Measurements from ENCODE around the gene GPR137. TPM values are rescaled to one million over a fixed set of nuclear protein-coding genes. Genes with fewer than 3 reads are reported as not detected.
"Not testable (repeated sequence)": the region's sequence is repeated elsewhere in the genome, so short reads cannot be mapped to it uniquely, and the experiment has no call there.

The GPR137 gene
- polyA plus RNA-seq, 1 donor from 2014 or later: 34.1 TPM

- H4K20me1 ChIP-seq (ENCODE audit: insufficient read depth): no peaks in the 10 kb centered on the region
- H2AFZ ChIP-seq (ENCODE audit: low read depth, low read length): no peak overlapping the region
- no peaks in the 10 kb centered on the region for H3K9me3 ChIP-seq (ENCODE audit: low read length)
- no peaks in the 10 kb centered on the region for H3K27me3 ChIP-seq (ENCODE audit: insufficient read depth, low read depth, low read length)
- H3K9ac ChIP-seq (ENCODE audit: low read length): no peak overlapping the region
- H3K27ac ChIP-seq (ENCODE audit: low read length): no peak overlapping the region
- no peak overlapping the region for H3K4me3 ChIP-seq (ENCODE audit: low read length)
- no peaks in the 10 kb centered on the region for H3F3A ChIP-seq (ENCODE audit: insufficient read depth, low read length, poor library complexity, severe bottlenecking)
- no peaks in the 10 kb centered on the region for H3K36me3 ChIP-seq (ENCODE audit: insufficient read depth, low read length)
- TF ChIP-seq RAD21 (conservative IDR thresholded peaks at IDR 0.05) (no peak), SMC3 (conservative IDR thresholded peaks at IDR 0.05; ENCODE audit: poor library complexity) (no peak)
- H3K9me2 ChIP-seq (ENCODE audit: insufficient read depth, low read length): no peaks in the 10 kb centered on the region
- peaks cover 13% of the 10 kb centered on the region for H3K79me2 ChIP-seq (replicated peaks; ENCODE audit: insufficient read depth, low read length)
- H3K4me2 ChIP-seq (ENCODE audit: low read length): no peak overlapping the region
These were observed 37.2 kb downstream of the GPR137 start for GRCh38 chr11:64322925-64323260.

DNA sequence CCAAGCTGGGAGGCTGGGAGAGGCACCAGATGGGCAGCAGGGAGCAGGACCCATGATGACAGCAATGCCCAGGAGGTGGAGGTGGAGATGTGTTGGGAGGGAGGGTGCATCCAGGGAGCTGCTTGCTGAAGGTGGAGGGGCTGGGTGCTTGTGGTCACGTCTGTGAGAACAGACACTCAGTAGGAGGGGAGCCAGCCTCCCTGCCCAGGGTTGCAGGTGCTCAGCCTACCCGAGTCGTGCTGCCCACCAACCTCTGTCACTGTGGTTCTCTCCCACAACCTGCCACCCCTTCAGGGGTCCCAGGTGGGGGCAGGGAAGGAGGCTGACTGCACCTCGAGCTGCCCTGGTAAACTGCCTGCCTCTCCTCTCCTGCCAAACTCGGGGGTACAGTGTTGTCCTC is 37.7 kb downstream of the GPR137 start:
- Histone ChIP-seq H3K9me2 (ENCODE audit: insufficient read depth, low read length) (no peaks in the 10 kb centered on the region), H3K27ac (ENCODE audit: low read length) (no peak overlapping the region), H3K36me3 (ENCODE audit: insufficient read depth, low read length) (no peaks in the 10 kb centered on the region), H3K27me3 (ENCODE audit: insufficient read depth, low read depth, low read length) (no peaks in the 10 kb centered on the region), H3K9ac (ENCODE audit: low read length) (no peak overlapping the region), H3F3A (ENCODE audit: insufficient read depth, low read length, poor library complexity, severe bottlenecking) (no peaks in the 10 kb centered on the region), H2AFZ (ENCODE audit: low read depth, low read length) (no peak overlapping the region), H4K20me1 (ENCODE audit: insufficient read depth) (no peaks in the 10 kb centered on the region), H3K9me3 (ENCODE audit: low read length) (no peaks in the 10 kb centered on the region), H3K4me2 (ENCODE audit: low read length) (no peak overlapping the region), H3K79me2 (replicated peaks; ENCODE audit: insufficient read depth, low read length) (peaks cover 10% of the 10 kb centered on the region), H3K4me3 (ENCODE audit: low read length) (no peak overlapping the region)
- TF ChIP-seq, protein P1, sequence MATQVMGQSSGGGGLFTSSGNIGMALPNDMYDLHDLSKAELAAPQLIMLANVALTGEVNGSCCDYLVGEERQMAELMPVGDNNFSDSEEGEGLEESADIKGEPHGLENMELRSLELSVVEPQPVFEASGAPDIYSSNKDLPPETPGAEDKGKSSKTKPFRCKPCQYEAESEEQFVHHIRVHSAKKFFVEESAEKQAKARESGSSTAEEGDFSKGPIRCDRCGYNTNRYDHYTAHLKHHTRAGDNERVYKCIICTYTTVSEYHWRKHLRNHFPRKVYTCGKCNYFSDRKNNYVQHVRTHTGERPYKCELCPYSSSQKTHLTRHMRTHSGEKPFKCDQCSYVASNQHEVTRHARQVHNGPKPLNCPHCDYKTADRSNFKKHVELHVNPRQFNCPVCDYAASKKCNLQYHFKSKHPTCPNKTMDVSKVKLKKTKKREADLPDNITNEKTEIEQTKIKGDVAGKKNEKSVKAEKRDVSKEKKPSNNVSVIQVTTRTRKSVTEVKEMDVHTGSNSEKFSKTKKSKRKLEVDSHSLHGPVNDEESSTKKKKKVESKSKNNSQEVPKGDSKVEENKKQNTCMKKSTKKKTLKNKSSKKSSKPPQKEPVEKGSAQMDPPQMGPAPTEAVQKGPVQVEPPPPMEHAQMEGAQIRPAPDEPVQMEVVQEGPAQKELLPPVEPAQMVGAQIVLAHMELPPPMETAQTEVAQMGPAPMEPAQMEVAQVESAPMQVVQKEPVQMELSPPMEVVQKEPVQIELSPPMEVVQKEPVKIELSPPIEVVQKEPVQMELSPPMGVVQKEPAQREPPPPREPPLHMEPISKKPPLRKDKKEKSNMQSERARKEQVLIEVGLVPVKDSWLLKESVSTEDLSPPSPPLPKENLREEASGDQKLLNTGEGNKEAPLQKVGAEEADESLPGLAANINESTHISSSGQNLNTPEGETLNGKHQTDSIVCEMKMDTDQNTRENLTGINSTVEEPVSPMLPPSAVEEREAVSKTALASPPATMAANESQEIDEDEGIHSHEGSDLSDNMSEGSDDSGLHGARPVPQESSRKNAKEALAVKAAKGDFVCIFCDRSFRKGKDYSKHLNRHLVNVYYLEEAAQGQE (IDR thresholded peaks at IDR 0.05; ENCODE audit: borderline replicate concordance): no peak

DNA sequence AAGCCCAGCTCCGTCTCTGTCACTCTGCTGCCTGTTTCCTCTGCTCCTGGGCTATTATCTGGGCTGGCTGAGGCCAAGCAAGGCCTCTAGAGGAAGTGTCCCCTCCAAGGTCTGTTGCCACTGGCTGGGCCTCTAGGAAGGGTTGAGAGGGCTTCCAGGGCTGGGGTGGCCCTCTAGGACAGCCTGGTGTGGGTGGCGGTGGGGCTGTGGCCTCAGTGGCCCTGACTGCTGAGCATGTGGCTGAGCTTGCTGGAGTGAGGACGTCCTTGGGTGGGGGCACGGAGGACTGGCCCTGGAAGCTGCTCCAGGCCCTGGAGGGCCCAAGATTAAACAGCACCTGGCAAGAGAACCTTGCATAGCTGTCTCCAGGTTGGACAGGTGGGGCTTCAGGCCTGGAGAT is 38.3 kb downstream of the GPR137 start:
- not testable (repeated sequence) for H3K36me3 ChIP-seq (ENCODE audit: insufficient read depth, low read length); H3K27me3 ChIP-seq (ENCODE audit: insufficient read depth, low read depth, low read length); H3F3A ChIP-seq (ENCODE audit: insufficient read depth, low read length, poor library complexity, severe bottlenecking); H4K20me1 ChIP-seq (ENCODE audit: insufficient read depth); H2AFZ ChIP-seq (ENCODE audit: low read depth, low read length); H3K9ac ChIP-seq (ENCODE audit: low read length); H3K4me2 ChIP-seq (ENCODE audit: low read length); H3K9me2 ChIP-seq (ENCODE audit: insufficient read depth, low read length); H3K27ac ChIP-seq (ENCODE audit: low read length); H3K4me3 ChIP-seq (ENCODE audit: low read length); H3K9me3 ChIP-seq (ENCODE audit: low read length); H3K79me2 ChIP-seq (replicated peaks; ENCODE audit: insufficient read depth, low read length)

DNA sequence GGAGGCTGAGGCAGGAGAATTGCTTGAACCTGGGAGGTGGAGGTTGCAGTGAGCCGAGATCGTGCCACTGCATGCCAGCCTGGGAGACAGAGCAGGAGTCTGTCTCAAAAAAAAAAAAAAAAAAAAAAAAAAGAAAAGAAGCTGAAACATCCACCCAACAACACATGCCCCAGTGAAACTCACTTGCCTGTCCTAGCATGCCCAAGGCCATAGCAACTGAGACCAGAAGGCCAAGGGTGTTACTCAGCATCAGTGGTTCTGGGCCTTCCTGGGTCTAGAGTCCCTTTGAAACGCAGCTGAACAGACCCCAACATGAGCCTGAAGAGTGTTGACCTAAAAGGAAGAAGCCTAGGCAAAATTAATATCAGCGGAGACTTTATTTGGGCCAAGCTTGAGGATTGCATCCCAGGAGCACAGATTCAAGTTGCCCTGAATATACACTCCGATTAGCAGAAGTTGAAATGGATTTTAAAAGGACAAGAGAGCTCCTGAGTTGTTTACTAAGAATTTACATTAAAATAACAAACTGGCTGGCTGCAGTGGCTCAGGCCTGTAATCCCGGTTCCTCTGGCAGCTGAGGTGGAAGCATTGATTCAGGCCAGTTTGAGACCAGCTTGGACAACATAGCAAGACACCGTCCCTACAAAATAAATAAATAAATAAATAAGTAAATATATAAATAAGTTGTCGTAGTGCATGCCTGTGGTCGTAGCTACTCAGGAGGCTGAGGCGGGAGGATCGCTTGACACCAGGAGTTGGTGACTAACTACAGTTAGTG is 39.2 kb downstream of the GPR137 start:
- no peaks in the 10 kb centered on the region for H4K20me1 ChIP-seq (ENCODE audit: insufficient read depth)
- no peaks in the 10 kb centered on the region for H3K79me2 ChIP-seq (replicated peaks; ENCODE audit: insufficient read depth, low read length)
- H3K27me3 ChIP-seq (ENCODE audit: insufficient read depth, low read depth, low read length): no peaks in the 10 kb centered on the region
- TF ChIP-seq MXI1 (conservative IDR thresholded peaks at IDR 0.05; ENCODE audit: poor library complexity, severe bottlenecking) (no peak), TAF1 (IDR thresholded peaks at IDR 0.05; ENCODE audit: low read depth) (no peak), EP300 (conservative IDR thresholded peaks at IDR 0.05; ENCODE audit: poor library complexity, severe bottlenecking) (no peak), EZH2 (IDR thresholded peaks at IDR 0.05; ENCODE audit: borderline replicate concordance, insufficient read depth, low read length, poor library complexity, severe bottlenecking) (no peak), POLR2AphosphoS5 (IDR thresholded peaks at IDR 0.05) (no peak), SMC3 (conservative IDR thresholded peaks at IDR 0.05; ENCODE audit: poor library complexity) (no peak), RAD21 (conservative IDR thresholded peaks at IDR 0.05) (no peak)
- TF ChIP-seq, protein P2, sequence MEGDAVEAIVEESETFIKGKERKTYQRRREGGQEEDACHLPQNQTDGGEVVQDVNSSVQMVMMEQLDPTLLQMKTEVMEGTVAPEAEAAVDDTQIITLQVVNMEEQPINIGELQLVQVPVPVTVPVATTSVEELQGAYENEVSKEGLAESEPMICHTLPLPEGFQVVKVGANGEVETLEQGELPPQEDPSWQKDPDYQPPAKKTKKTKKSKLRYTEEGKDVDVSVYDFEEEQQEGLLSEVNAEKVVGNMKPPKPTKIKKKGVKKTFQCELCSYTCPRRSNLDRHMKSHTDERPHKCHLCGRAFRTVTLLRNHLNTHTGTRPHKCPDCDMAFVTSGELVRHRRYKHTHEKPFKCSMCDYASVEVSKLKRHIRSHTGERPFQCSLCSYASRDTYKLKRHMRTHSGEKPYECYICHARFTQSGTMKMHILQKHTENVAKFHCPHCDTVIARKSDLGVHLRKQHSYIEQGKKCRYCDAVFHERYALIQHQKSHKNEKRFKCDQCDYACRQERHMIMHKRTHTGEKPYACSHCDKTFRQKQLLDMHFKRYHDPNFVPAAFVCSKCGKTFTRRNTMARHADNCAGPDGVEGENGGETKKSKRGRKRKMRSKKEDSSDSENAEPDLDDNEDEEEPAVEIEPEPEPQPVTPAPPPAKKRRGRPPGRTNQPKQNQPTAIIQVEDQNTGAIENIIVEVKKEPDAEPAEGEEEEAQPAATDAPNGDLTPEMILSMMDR (IDR thresholded peaks at IDR 0.05; ENCODE audit: poor library complexity, severe bottlenecking): no peak
- TF ChIP-seq, protein P1 (IDR thresholded peaks at IDR 0.05; ENCODE audit: borderline replicate concordance): no peak
- no peak overlapping the region for H3K9ac ChIP-seq (ENCODE audit: low read length)
- no peak overlapping the region for H2AFZ ChIP-seq (ENCODE audit: low read depth, low read length)
- no peak overlapping the region for H3K4me3 ChIP-seq (ENCODE audit: low read length)
- H3F3A ChIP-seq (ENCODE audit: insufficient read depth, low read length, poor library complexity, severe bottlenecking): no peaks in the 10 kb centered on the region
- H3K4me2 ChIP-seq (ENCODE audit: low read length): no peak overlapping the region
- no peaks in the 10 kb centered on the region for H3K9me2 ChIP-seq (ENCODE audit: insufficient read depth, low read length)
- H3K27ac ChIP-seq (ENCODE audit: low read length): no peak overlapping the region
- H3K36me3 ChIP-seq (ENCODE audit: insufficient read depth, low read length): no peaks in the 10 kb centered on the region
- H3K9me3 ChIP-seq (ENCODE audit: low read length): no peaks in the 10 kb centered on the region

Data from neural cell (in vitro differentiated cells).